ENCODE results near the gene NOM1. TPM values are rescaled to one million over a fixed set of nuclear protein-coding genes. Genes with fewer than 3 reads are reported as not detected.

Gene NOM1
- total RNA-seq, 1 experiment from 2014 or later = 31.7 TPM

GRCh38 chr7:156942708-156943090 is 6.8 kb upstream of the NOM1 start:
- H3K14ac ChIP-seq (ENCODE audit: insufficient read depth, low read length) = no peak overlapping the region
- peak; percentile 69 for DNase-seq
- no peak overlapping the region for H3K4me3 Mint-ChIP-seq

More at GRCh38 chr7:156942708-156943090, 6.8 kb upstream of the NOM1 start:
- Histone ChIP-seq H4K91ac (ENCODE audit: insufficient read length, low read depth, low read length) (no peak overlapping the region), H3K9me3 (ENCODE audit: control insufficient read depth, low read depth, low read length) (peaks cover 5% of the 10 kb centered on the region), H2BK5ac (ENCODE audit: insufficient read length, low read length) (no peak overlapping the region), H2BK120ac (ENCODE audit: low read depth, low read length, poor library complexity, severe bottlenecking) (no peak overlapping the region), H3K79me2 (ENCODE audit: insufficient read depth, low read length) (no peaks in the 10 kb centered on the region), H2AFZ (ENCODE audit: low read length) (no peak overlapping the region), H2BK20ac (ENCODE audit: low read depth, low read length, poor library complexity, severe bottlenecking) (no peak overlapping the region), H2BK12ac (ENCODE audit: insufficient read length, low read depth, low read length) (no peak overlapping the region), H3K9ac (ENCODE audit: extremely low read depth, insufficient read length, low read length) (no peak overlapping the region), H3K18ac (ENCODE audit: insufficient read length, low read depth, low read length) (no peak overlapping the region), H3K4me2 (ENCODE audit: insufficient read depth, insufficient read length, low read length) (no peak overlapping the region), H3K56ac (ENCODE audit: insufficient read length, low read depth, low read length) (no peak overlapping the region), H4K20me1 (ENCODE audit: control insufficient read depth, insufficient read depth, insufficient read length) (no peaks in the 10 kb centered on the region), H3K23ac (ENCODE audit: insufficient read length, low read depth, low read length) (no peak overlapping the region), H4K8ac (replicated peaks; ENCODE audit: insufficient read length, low read depth, low read length) (no peak overlapping the region), H3K23me2 (ENCODE audit: insufficient read length, low read depth, low read length, poor library complexity, severe bottlenecking) (peaks cover 4% of the 10 kb centered on the region), H3K27ac (ENCODE audit: insufficient read length, low read depth, low read length) (no peak overlapping the region), H4K5ac (ENCODE audit: insufficient read length, low read depth, low read length) (no peak overlapping the region), H3K79me1 (ENCODE audit: insufficient read depth, low read depth, low read length, poor library complexity, severe bottlenecking) (no peaks in the 10 kb centered on the region), H3T11ph (ENCODE audit: low read length) (no peak overlapping the region), H2AK5ac (ENCODE audit: insufficient read length, low read length) (no peak overlapping the region), H3K4me1 (ENCODE audit: insufficient read depth, low read length) (no peaks in the 10 kb centered on the region; the same call in 1 of the 2 replicates), H3K4ac (ENCODE audit: low read depth, low read length) (no peak overlapping the region), H2BK15ac (ENCODE audit: low read depth, low read length) (no peak overlapping the region), H3K27me3 (ENCODE audit: insufficient read depth, low read length) (no peaks in the 10 kb centered on the region)
- Mint-ChIP-seq H3K27ac (peak overlapping the region in 1 of 3 experiments; percentile 67; a peak in 2 of 7 replicates), H3K9me3 (peaks cover 14 to 16% of the 10 kb centered on the region in 2 experiments), H3K36me3 (ENCODE audit: insufficient read depth in 1 of 3, low read depth in 3 of 3) (peaks cover 6 to 15% (median 10%) of the 10 kb centered on the region in 3 experiments; a peak in 6 of 7 replicates), H3K4me1 (peaks cover 4 to 17% of the 10 kb centered on the region in 2 experiments; a peak in 3 of 4 replicates), H3K27me3 (ENCODE audit: low read depth) (peaks cover 42% of the 10 kb centered on the region)
- TF ChIP-seq CTCF (conservative IDR thresholded peaks at IDR 0.05) = no peak
- WGBS (ENCODE audit: extremely low coverage, insufficient read length, low lambda C conversion rate) = no CpG with 5 or more reads among the region's 24 CpGs

All from H9 (cell line).